CD4-positive, alpha-beta T cell treated with Interleukin-21 for 1 hour (primary cell): ENCODE results near the gene RGS3.
"Not testable (repeated sequence)": the region's sequence is repeated elsewhere in the genome, so short reads cannot be mapped to it uniquely, and the experiment has no call there.

Source experiments
- DNase-seq: peaks from one replicate; pipeline ENCODE4 v3.0.0-alpha.2; 2020

RGS3 gene

GRCh38 chr9:113463418-113464285 is at the start of gene RGS3:
TSS of gene RGS3 (plus strand) at chr9:113463727. CDS start at chr9:113463803, 76 bp downstream.
- DNase-seq: no peak

GRCh38 chr9:113416149-113416721 is 47.3 kb upstream of the RGS3 start:
- DNase-seq: no peak

- DNase-seq: peak; percentile 25
These were observed 46.2 kb upstream of the RGS3 start for GRCh38 chr9:113417370-113417769.

- no peak for DNase-seq
These were observed 41.8 kb upstream of the RGS3 start for GRCh38 chr9:113421726-113422125.

- no peak for DNase-seq
These were observed 38.5 kb upstream of the RGS3 start for GRCh38 chr9:113425072-113425471.

- DNase-seq: no peak
These were observed 36.8 kb upstream of the RGS3 start for GRCh38 chr9:113426701-113427100.

- no peak for DNase-seq
These were observed 35.9 kb upstream of the RGS3 start for GRCh38 chr9:113427629-113428028.

GRCh38 chr9:113428062-113428615 is 35.4 kb upstream of the RGS3 start:
- no peak for DNase-seq

GRCh38 chr9:113431191-113431590 is 32.3 kb upstream of the RGS3 start:
- no peak for DNase-seq

- DNase-seq: no peak
These were observed 26.6 kb upstream of the RGS3 start for GRCh38 chr9:113436728-113437515.

- DNase-seq: not testable (repeated sequence)
These were observed 25.8 kb upstream of the RGS3 start for GRCh38 chr9:113437716-113438115.

GRCh38 chr9:113444736-113445135 is 18.8 kb upstream of the RGS3 start:
- DNase-seq: no peak

- DNase-seq: peak; percentile 50
These were observed 17.2 kb upstream of the RGS3 start for GRCh38 chr9:113446323-113446740.

- no peak for DNase-seq
These were observed 14.2 kb upstream of the RGS3 start for GRCh38 chr9:113449376-113449775.

- DNase-seq: no peak
These were observed 11.4 kb upstream of the RGS3 start for GRCh38 chr9:113452113-113452605.

- DNase-seq: no peak
These were observed 8.4 kb upstream of the RGS3 start for GRCh38 chr9:113454914-113455761.

GRCh38 chr9:113456235-113456634 is 7.3 kb upstream of the RGS3 start:
- no peak for DNase-seq

- no peak for DNase-seq
These were observed 2.2 kb upstream of the RGS3 start for GRCh38 chr9:113461285-113461684.

GRCh38 chr9:113461943-113462342 is 1.6 kb upstream of the RGS3 start:
- no peak for DNase-seq

- no peak for DNase-seq
These were observed 693 bp upstream of the RGS3 start for GRCh38 chr9:113462781-113463286.

GRCh38 chr9:113464286-113464660 is 746 bp downstream of the RGS3 start:
- DNase-seq: no peak

GRCh38 chr9:113465599-113466140 is 2.1 kb downstream of the RGS3 start:
- DNase-seq: no peak
